ENCODE data around the gene KCTD15.

DNA sequence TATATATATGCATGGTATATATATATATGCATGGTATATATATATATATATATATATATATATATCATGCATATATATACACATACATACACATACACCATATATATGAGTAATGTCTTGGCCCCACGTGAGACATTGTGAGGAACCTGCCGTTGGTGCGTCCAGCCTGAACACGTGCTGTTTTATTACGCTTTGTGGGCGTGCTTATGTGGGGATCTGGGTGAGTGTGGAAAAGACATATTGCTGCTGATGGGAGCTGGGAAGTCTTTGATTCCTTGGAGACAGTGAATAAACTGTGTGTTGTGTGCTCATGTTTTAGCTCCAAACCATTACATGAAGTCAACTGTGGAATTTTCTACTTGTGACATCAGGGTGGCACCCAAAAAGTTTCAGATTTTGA, 28.9 kb downstream of the KCTD15 start:
- TF ChIP-seq POLR2A (IDR thresholded peaks at IDR 0.05; ENCODE audit: low read depth, low read length) (no peak), POLR2AphosphoS5 (IDR thresholded peaks at IDR 0.05; ENCODE audit: low read depth, low read length) (no peak), TAF1 (IDR thresholded peaks at IDR 0.05; ENCODE audit: borderline replicate concordance, low read depth, low read length) (no peak)

All from GM12892 (cell line).